ENCODE results near the gene CDH24. TPM values are rescaled to one million over a fixed set of nuclear protein-coding genes. Genes with fewer than 3 reads are reported as not detected.
A peak's percentile ranks its signal among the peaks of the same experiment; 100 is the strongest.

CDH24 gene
- total RNA-seq, 4 donors from 2014 or later: 2.5 to 5.9 (median 3.6) TPM

GRCh38 chr14:23056145-23056955 lies 970 bp downstream of the CDH24 start:
- Histone ChIP-seq H3K27me3 (no peaks in the 10 kb centered on the region), H3K9me3 (no peaks in the 10 kb centered on the region), H3K27ac (replicated peaks in 1 of 4) (peak overlapping the region in 3 of 4 donors; percentile 8 to 82 (median 39)), H3K4me3 (peak overlapping the region; percentile 61 to 81 (median 76)), H3K36me3 (peaks cover 26 to 32% (median 29%) of the 10 kb centered on the region in 4 donors), H3K4me1 (peaks cover 12 to 35% (median 27%) of the 10 kb centered on the region in 4 donors)
- intact Hi-C loops (cut with DNase I): no loop called here
- 12% methylated on average over 17 of the region's 17 CpGs for WGBS
- DNase-seq (ENCODE audit: extremely low spot score): no peak
- TF ChIP-seq POLR2A (IDR thresholded peaks at IDR 0.05; ENCODE audit: low read depth): no peak
- peak; percentile 56 to 78 (median 59) for TF ChIP-seq CTCF (IDR thresholded peaks at IDR 0.05)
- peak in 1 of 2 donors; percentile 28 for TF ChIP-seq POLR2AphosphoS5 (IDR thresholded peaks at IDR 0.05)

- Histone ChIP-seq H3K4me3 (no peak overlapping the region), H3K27me3 (no peaks in the 10 kb centered on the region), H3K27ac (replicated peaks in 1 of 4) (peak overlapping the region in 1 of 4 donors; percentile 82), H3K4me1 (peaks cover 11 to 31% (median 25%) of the 10 kb centered on the region in 4 donors), H3K9me3 (no peaks in the 10 kb centered on the region), H3K36me3 (peaks cover 19 to 25% (median 22%) of the 10 kb centered on the region in 4 donors)
- 100% methylated on average over 1 of the region's 6 CpGs for WGBS
- DNase-seq (ENCODE audit: extremely low spot score): no peak
- intact Hi-C loops (cut with DNase I): no loop called here
- no peak for TF ChIP-seq EP300 (IDR thresholded peaks at IDR 0.05)
- no peak for TF ChIP-seq POLR2A (IDR thresholded peaks at IDR 0.05; ENCODE audit: low read depth)
- TF ChIP-seq POLR2AphosphoS5 (IDR thresholded peaks at IDR 0.05): no peak
- TF ChIP-seq CTCF (IDR thresholded peaks at IDR 0.05): no peak
These were observed 1.6 kb downstream of the CDH24 start for GRCh38 chr14:23055621-23056144.

- no peak for TF ChIP-seq EP300 (IDR thresholded peaks at IDR 0.05)
- TF ChIP-seq POLR2A (IDR thresholded peaks at IDR 0.05; ENCODE audit: low read depth): no peak
- no peak for TF ChIP-seq POLR2AphosphoS5 (IDR thresholded peaks at IDR 0.05)
- no peak for TF ChIP-seq CTCF (IDR thresholded peaks at IDR 0.05)
- Histone ChIP-seq H3K4me3 (no peak overlapping the region), H3K27me3 (no peaks in the 10 kb centered on the region), H3K4me1 (peaks cover 11 to 31% (median 25%) of the 10 kb centered on the region in 4 donors), H3K27ac (replicated peaks in 1 of 4) (no peak overlapping the region), H3K9me3 (no peaks in the 10 kb centered on the region), H3K36me3 (peaks cover 14 to 20% (median 17%) of the 10 kb centered on the region in 4 donors)
- no peak for DNase-seq (ENCODE audit: extremely low spot score)
- WGBS: 100% methylated on average over 10 of the region's 12 CpGs
- intact Hi-C loops (cut with DNase I): no loop called here
These were observed 2.2 kb downstream of the CDH24 start for GRCh38 chr14:23055147-23055550.

GRCh38 chr14:23054000-23054811 lies 3.1 kb downstream of the CDH24 start:
- intact Hi-C loops (cut with DNase I): loop anchor here (1.0 kb wide), 1 partner anchor 65 kb away; no protein-coding TSS in a partner anchor
- H3K27ac ChIP-seq (replicated peaks in 1 of 4): no peak overlapping the region
- no peaks in the 10 kb centered on the region for H3K27me3 ChIP-seq
- H3K4me3 ChIP-seq: no peak overlapping the region
- WGBS: 83% methylated on average over 9 of the region's 17 CpGs
- H3K4me1 ChIP-seq: peaks cover 11 to 31% (median 25%) of the 10 kb centered on the region in 4 donors
- DNase-seq (ENCODE audit: extremely low spot score): no peak
- H3K36me3 ChIP-seq: peaks cover 6 to 11% (median 8%) of the 10 kb centered on the region in 4 donors
- no peaks in the 10 kb centered on the region for H3K9me3 ChIP-seq
- TF ChIP-seq EP300 (IDR thresholded peaks at IDR 0.05) (no peak), POLR2AphosphoS5 (IDR thresholded peaks at IDR 0.05) (no peak), POLR2A (IDR thresholded peaks at IDR 0.05; ENCODE audit: low read depth) (no peak), CTCF (IDR thresholded peaks at IDR 0.05) (peak in 1 of 3 experiments; percentile 11)
